Stimulated activated CD8-positive, alpha-beta memory T cell treated with anti-CD3 and anti-CD28 coated beads, Interleukin-12 subunit alpha, Interleukin-12 subunit beta, amount 100 ng/mL, for 24 hours (primary cell): Measurements from ENCODE around the gene DOCK8.
A peak's percentile ranks its signal among the peaks of the same experiment; 100 is the strongest.

Source experiments
- DNase-seq: peaks from one replicate; pipeline ENCODE4 v3.0.0-alpha.2; 2020; ENCODE audit errors: extremely low read depth

DOCK8 gene

DNA sequence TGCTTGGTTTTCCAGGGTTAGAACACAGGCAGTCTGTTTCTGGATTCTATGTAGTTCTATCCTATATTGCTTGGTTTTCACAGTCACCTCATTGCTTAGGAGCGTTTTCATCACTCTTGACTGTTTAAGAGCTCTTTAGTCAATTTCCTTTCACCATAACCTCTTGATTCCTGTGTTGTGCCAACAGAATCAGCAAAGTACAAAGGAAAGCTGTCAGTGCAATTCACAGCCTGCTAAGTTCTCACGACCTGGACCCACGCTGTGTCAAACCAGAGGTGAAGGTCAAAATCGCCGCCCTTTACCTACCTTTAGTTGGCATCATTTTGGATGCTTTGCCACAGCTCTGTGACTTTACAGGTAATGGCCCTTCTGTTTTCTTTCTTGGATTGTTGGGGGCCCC is 199.9 kb downstream of the DOCK8 start:
- no peak for DNase-seq

- no peak for DNase-seq
These were observed 205.0 kb downstream of the DOCK8 start for GRCh38 chr9:419571-420171.

DNA sequence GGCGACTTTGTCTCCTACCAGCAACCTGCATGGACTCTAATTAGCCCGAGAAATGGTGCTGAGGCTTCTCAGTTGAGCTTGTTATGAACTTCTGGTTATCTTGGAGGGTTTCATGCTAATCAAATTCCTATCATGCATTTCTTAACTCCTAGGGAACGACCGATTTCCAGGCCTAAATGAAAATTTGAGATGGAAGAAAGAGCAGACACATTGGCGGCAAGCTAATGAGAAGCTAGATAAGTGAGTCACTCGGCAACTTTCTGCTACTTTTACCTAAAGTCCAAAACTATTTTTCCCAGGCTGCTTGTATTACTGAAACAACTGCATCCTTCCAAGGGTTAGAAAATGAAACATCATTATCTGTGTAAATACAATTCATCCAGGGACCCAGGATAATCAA is 207.2 kb downstream of the DOCK8 start:
- DNase-seq, result no peak

DNA sequence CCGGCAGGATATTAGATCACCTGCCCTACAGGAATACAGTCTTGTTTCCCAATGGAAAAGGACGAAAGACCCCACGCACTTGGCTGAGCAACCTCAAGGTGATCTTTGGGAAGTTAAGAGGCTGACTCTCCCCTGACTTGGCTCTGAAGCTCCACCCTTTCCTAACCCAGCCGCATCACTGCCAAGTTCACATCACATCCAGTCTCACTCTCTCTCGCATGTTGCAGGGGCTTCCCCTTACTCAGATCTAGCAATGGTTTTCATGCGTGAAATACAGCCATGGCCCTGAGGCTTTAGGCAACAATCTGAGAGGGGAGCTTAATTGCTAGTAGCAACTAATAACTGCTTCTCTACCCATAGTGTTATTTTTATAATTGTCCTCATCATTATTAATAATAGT is 211.6 kb downstream of the DOCK8 start:
- no peak for DNase-seq

GRCh38 chr9:426976-427375 is 212.3 kb downstream of the DOCK8 start:
- DNase-seq, result no peak

DNA sequence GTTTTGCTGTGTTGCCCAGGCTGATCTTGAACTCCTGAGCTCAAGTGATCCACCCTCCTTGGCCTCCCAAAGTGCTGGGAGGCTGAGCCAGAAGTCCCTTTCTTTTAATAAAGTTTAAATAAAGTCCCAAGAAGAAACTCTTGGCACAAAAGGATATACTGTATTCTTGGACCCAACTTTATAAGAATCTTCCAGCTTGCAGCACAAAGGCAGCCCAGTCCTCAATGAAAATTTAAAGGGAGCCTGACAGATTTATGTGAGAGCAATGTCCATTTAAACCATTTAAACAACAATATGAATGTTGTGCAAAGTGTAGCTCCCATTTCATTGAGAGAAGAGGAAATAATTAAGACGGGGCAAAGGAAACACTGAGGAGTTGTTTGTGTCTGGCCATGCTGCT is 217.0 kb downstream of the DOCK8 start:
- DNase-seq, result no peak

- DNase-seq, result no peak
These were observed 221.8 kb downstream of the DOCK8 start for GRCh38 chr9:436482-436881.

DNA sequence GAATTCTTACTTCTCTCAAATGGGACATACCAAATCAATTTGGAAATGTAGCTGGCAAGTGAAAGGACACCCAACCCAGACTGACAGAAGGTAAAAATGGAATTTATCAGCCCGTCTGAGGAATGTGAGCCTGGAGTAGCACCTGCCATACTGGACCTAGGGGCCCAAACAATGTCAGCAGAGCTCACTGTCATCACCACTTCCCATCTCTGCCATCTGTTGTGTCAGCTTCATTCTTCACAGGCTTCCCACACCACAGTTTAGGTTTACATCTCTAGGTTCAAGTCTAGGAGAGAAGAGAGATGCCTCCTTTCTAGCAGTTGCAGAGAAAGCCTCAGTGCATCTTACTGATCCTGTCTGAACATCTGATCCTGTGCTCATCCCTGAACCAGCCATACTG is 222.4 kb downstream of the DOCK8 start:
- no peak for DNase-seq

- no peak for DNase-seq
These were observed 222.9 kb downstream of the DOCK8 start for GRCh38 chr9:437574-438001.

DNA sequence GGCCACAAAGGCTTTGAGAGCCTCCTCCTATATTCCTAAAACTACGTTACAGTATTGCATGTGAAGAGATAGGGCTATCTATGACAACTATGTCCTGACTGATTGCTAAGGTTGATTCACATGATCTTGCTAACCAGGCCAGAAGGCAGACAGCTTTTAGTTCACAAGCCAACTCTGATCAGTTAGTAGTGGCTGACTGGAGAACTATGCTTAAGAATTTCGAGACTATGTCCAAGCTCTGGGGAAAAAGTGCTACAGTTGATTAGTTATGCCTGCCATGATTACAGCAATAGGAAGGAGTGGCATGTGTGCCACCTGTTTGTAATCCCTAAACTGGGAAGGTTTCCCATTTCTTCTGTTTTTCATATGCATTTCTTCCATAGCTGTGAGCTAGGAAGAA is 223.4 kb downstream of the DOCK8 start:
- no peak for DNase-seq

DNA sequence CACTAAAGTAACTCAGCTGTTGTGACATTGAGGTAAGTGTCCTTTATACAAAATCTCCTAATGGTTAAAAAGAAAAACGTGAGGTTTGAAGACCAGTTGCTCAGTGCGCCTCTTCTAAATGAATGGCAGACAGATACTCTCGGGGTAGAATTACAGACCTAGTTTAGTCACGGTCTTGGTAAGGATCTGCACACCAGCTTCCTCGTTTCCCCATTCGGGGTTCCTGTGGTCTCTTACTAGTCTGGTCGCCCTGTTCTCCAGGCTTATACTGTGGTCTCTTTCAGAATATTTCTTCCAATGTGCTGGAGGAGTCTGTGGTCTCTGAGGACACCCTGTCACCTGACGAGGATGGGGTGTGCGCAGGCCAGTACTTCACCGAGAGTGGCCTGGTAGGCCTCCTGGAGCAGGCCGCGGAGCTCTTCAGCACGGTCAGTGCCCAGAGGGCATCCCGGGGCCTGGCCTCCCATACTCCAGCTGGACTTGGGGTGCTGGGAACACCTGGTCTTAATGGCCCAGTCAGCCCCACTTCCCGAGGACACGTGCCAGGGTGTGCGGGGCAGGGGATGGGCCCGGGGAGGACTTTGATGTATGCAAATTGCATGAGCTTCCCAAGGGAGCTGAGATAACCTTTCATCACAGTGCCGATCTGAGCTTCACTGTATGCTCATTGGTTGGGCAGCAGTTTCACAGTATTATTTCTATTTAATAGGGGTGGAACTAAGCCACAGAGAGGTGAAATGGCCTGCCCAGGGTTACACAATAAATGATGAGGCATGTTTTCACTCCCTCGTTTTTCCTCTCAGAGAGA is 224.5 kb downstream of the DOCK8 start:
- no peak for DNase-seq

- DNase-seq, result no peak
These were observed 226.5 kb downstream of the DOCK8 start for GRCh38 chr9:441126-441525.

DNA sequence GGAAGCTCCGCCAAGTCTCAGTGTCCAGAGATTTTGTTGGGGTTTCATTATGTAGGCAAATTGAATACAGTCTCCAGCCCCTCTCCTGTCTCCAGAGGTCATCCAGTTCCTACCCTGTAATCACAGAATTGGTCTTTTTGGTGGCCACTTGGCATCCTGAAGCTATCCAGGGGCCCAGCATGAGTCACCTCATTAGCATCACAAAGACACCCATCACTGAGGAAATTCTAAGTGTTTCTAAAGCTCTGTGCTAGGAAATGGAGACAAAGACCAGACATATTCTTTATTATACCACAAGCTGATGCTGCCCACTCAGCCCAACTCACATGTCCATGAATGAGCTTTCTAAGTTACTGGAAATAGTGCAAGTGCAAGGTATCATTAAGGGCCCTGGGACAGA is 229.9 kb downstream of the DOCK8 start:
- no peak for DNase-seq

GRCh38 chr9:445033-445432 is 230.4 kb downstream of the DOCK8 start:
- DNase-seq, result no peak

DNA sequence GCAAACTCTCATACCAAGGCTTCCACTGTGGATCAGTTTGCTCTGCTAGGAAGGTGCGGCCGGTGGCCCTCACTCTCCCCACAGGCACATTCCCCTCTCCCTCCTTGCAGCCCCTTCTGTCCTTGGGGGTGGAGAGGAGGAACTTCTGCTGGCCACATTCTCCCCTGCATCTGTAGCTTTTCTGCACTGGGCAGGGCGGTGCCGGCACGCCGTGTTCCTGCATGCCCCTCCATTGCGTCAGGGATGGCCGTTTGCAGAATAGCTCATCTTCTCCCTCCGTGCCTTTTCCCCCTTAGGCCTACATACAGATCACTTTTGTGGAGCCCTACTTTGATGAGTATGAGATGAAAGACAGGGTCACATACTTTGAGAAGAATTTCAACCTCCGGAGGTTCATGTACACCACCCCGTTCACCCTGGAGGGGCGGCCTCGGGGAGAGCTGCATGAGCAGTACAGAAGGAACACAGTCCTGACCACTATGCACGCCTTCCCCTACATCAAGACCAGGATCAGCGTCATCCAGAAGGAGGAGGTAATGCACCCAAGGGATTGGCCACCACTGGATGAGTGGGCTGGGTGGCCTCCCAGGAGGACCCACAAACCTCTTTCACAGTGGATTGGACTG is 231.5 kb downstream of the DOCK8 start:
- DNase-seq, result no peak

- DNase-seq, result peak; percentile 22
These were observed 232.8 kb downstream of the DOCK8 start for GRCh38 chr9:447230-448025.

DNA sequence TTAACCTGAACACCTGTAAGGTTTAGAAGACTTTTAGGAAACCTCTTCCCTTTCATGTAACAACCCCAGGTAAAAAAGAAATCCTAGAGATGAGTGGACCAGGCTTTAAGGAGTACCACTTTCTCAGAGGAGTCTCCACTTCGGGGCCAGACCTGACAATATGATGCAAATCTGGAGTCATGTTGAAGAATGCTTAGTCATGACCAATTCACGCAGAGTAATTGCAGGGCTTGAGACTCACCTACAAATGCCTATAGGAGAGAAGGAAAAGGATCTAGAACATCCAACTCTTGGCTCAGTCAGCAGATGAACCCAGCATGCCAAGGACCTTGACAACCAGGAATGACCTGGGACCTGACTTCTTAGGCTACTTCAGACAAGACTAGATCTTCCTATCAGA is 235.4 kb downstream of the DOCK8 start:
- no peak for DNase-seq

- no peak for DNase-seq
These were observed 235.9 kb downstream of the DOCK8 start for GRCh38 chr9:450561-450960.

DNA sequence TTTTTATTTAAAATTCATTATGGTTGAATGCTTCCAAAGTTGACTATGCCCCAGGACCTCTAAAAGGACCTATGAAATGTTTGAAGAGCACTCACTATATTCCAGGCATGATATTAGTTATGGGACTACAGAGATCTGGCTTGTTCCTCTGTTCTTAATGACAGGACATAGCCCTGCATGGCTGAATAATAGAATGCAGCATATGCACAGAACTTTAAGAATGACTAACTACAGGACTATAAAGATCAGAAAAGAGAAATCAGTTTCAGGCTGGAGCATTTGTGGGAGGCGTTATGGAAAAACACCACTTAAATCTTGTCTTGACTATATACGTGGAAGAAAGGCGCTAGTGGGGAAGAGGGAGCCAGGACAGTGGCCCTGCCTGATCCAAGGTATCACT is 239.2 kb downstream of the DOCK8 start:
- DNase-seq, result no peak

GRCh38 chr9:456365-456764 is 241.7 kb downstream of the DOCK8 start:
- no peak for DNase-seq

DNA sequence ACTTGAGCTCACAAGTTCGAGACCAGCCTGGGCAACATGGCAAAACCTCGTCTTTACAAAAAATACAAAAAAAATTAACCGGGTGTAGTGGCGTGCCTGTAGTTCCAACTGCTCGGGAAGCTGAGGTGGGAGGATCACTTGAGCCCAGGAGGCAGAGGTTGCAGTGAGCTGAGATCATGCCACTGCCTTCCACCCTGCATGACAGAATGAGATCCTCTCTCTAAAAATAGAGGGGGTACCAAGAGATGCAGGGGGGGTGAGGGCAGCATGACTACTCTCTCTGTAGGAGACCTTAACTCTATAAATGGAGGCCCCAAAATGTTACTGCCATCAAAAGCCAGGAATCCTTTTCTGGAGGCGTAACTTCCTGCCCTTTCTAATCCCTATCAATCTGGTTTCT is 243.9 kb downstream of the DOCK8 start:
- no peak for DNase-seq
